ENCODE measurements around the gene CCR3. TPM values are rescaled to one million over a fixed set of nuclear protein-coding genes. Genes with fewer than 3 reads are reported as not detected.
"Not testable (repeated sequence)": the region's sequence is repeated elsewhere in the genome, so short reads cannot be mapped to it uniquely, and the experiment has no call there.

The CCR3 gene
- total and polyA plus RNA-seq, 4 experiments from 2014 or later, result 0.29 to 0.60 (median 0.55) TPM; not detected in 1

DNA sequence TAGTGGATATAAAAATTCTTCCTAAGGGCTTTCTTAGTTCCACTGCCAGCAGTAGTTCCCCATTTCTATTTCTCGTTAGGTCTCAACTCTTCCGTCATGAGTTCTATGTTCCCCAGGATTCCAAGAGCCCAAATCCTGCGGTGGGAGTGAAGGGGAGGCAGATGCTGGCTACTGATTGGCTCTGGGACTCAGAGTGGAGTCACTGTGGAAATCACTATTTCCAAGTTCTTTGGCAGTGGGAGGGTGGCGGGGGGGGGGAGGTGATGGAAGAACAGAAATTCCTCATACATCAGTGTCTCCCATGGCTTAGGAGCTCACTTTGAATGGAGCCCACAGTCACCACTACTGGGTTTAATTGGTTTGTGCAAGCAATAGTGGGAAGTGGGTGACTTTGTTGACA, 39.7 kb upstream of the CCR3 start:
- no peak overlapping the region for H3K4me3 Mint-ChIP-seq
- intact Hi-C loops (cut with micrococcal nuclease), result no loop called here
- CTCF ChIA-PET (ENCODE audit: partially characterized antibody), result no interaction called here
- Histone ChIP-seq H3K9me3 (ENCODE audit: control insufficient read depth in 1 of 2, low read length in 2 of 2) (no peaks in the 10 kb centered on the region), H3K36me3 (ENCODE audit: insufficient read depth, low read length) (no peaks in the 10 kb centered on the region), H3K27ac (ENCODE audit: low read depth, low read length) (no peak overlapping the region), H3K4me3 (ENCODE audit: low read length in 2 of 2) (no peak overlapping the region), H3K27me3 (ENCODE audit: insufficient read depth, low read length) (no peaks in the 10 kb centered on the region), H3K4me1 (ENCODE audit: insufficient read depth, low read length) (peaks cover 11% of the 10 kb centered on the region)
- H3K27me3 Mint-ChIP-seq, result no peaks in the 10 kb centered on the region
- H3K36me3 Mint-ChIP-seq, result no peaks in the 10 kb centered on the region
- no peak for DNase-seq
- POLR2A ChIA-PET (ENCODE audit: partially characterized antibody), result no interaction called here
- H3K9me3 Mint-ChIP-seq, result peaks cover 0 to 2% (median under 1%) of the 10 kb centered on the region in 8 donors
- peaks cover 2 to 24% (median 8%) of the 10 kb centered on the region in 4 donors for H3K4me1 Mint-ChIP-seq
- H3K27ac Mint-ChIP-seq, result no peak overlapping the region

DNA sequence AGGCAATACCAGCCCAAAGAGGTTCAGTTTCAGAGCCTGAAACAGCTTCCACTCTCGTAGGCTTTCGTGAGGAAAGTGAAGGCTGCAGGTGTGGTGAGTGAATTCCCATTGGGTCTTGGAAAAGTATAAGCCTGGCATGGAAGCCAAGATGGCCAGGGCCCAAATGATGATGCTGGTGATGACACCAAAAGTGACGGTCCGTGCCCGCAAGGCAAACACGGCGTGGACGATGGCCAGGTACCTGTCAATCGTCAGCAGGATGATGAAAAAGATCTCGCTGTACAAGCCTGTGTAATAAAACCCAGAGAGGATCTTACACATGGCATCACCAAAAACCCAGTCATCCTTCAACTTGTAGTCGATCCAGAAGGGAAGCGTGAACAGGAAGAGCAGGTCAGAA, 38.6 kb upstream of the CCR3 start:
- no peak for DNase-seq
- Mint-ChIP-seq H3K27me3 (no peaks in the 10 kb centered on the region), H3K4me3 (no peak overlapping the region), H3K4me1 (peaks cover 10 to 36% (median 18%) of the 10 kb centered on the region in 4 donors), H3K9me3 (no peaks in the 10 kb centered on the region), H3K36me3 (no peaks in the 10 kb centered on the region), H3K27ac (peak overlapping the region in 1 of 7 donors; percentile 14)
- POLR2A ChIA-PET (ENCODE audit: partially characterized antibody), result no interaction called here
- no peaks in the 10 kb centered on the region for H3K27me3 ChIP-seq (ENCODE audit: insufficient read depth, low read length)
- CTCF ChIA-PET (ENCODE audit: partially characterized antibody), result no interaction called here
- no peaks in the 10 kb centered on the region for H3K36me3 ChIP-seq (ENCODE audit: insufficient read depth, low read length)
- intact Hi-C loops (cut with micrococcal nuclease), result no loop called here
- H3K9me3 ChIP-seq (ENCODE audit: control insufficient read depth in 1 of 2, low read length in 2 of 2), result no peaks in the 10 kb centered on the region
- H3K4me3 ChIP-seq (ENCODE audit: low read length in 2 of 2), result no peak overlapping the region
- H3K27ac ChIP-seq (ENCODE audit: low read depth, low read length), result no peak overlapping the region
- peaks cover 23% of the 10 kb centered on the region for H3K4me1 ChIP-seq (ENCODE audit: insufficient read depth, low read length)

- no peaks in the 10 kb centered on the region for H3K9me3 ChIP-seq (ENCODE audit: control insufficient read depth in 1 of 2, low read length in 2 of 2)
- H3K4me1 Mint-ChIP-seq, result peaks cover 16 to 46% (median 26%) of the 10 kb centered on the region in 4 donors
- no peaks in the 10 kb centered on the region for H3K36me3 ChIP-seq (ENCODE audit: insufficient read depth, low read length)
- H3K4me1 ChIP-seq (ENCODE audit: insufficient read depth, low read length), result peaks cover 23% of the 10 kb centered on the region
- no peaks in the 10 kb centered on the region for H3K27me3 Mint-ChIP-seq
- no peaks in the 10 kb centered on the region for H3K9me3 Mint-ChIP-seq
- H3K27me3 ChIP-seq (ENCODE audit: insufficient read depth, low read length), result no peaks in the 10 kb centered on the region
- POLR2A ChIA-PET (ENCODE audit: partially characterized antibody), result no interaction called here
- peak overlapping the region in 3 of 8 donors; percentile 7 to 63 (median 21) for H3K4me3 Mint-ChIP-seq
- H3K27ac Mint-ChIP-seq, result peak overlapping the region in 3 of 7 donors; percentile 38 to 85 (median 48)
- DNase-seq, result no peak
- H3K27ac ChIP-seq (ENCODE audit: low read depth, low read length), result no peak overlapping the region
- intact Hi-C loops (cut with micrococcal nuclease), result no loop called here
- CTCF ChIA-PET (ENCODE audit: partially characterized antibody), result interaction anchor here (1.4 kb wide), 1 partner anchor 8 kb away, joined by 6 read pairs; no protein-coding TSS in a partner anchor
- no peaks in the 10 kb centered on the region for H3K36me3 Mint-ChIP-seq
- H3K4me3 ChIP-seq (ENCODE audit: low read length in 2 of 2), result no peak overlapping the region
These were observed 36.8 kb upstream of the CCR3 start for GRCh38 chr3:46205286-46205960.

DNA sequence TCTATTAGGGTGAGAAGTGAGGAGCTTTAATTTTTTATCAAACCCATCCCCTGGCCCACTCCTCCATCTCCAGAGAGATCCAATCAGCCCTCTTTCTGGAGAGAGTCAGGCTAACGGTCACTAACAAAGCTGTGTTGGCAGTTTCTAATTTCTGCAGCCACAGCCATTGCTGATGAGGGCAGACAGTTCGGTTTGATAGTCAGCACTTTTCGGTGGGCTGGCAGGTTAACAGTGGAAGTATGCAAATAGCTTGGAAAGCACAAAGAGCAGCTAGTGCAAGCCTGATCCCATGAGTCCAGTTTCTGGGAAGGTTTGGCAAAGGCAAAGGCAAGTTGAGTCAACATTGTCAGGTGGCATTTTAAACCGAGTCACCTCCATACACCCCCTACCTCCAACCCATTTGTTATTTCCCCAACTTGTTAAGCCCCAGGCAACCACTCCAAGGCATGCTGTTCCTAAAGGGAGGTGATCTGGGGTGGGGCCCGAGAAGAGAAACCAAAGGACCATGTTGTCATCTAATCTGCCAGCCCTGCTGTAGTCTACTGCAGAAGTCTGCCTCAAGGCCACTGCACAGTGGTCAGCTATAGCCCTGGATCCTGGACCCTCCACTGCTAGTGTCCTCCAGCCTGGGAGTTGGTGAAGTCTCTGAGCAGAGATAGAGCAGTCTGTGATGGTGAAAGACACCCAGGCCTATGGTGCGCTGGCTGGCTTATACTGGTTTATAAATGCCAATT, 35.8 kb upstream of the CCR3 start:
- H3K4me1 Mint-ChIP-seq, result peaks cover 16 to 46% (median 26%) of the 10 kb centered on the region in 4 donors
- no peak overlapping the region for H3K27ac Mint-ChIP-seq
- ChIA-PET CTCF (ENCODE audit: partially characterized antibody) (interaction anchor here (1.1 to 3.6 kb wide), 3 partner anchors 7 to 163 kb away, joined by 3 to 24 read pairs (median 6); partner anchors contain the start of gene CCR5), POLR2A (ENCODE audit: partially characterized antibody) (no interaction called here)
- H3K9me3 Mint-ChIP-seq, result no peaks in the 10 kb centered on the region
- Histone ChIP-seq H3K27ac (ENCODE audit: low read depth, low read length) (no peak overlapping the region), H3K9me3 (ENCODE audit: control insufficient read depth in 1 of 2, low read length in 2 of 2) (no peaks in the 10 kb centered on the region), H3K4me1 (ENCODE audit: insufficient read depth, low read length) (peaks cover 23% of the 10 kb centered on the region), H3K27me3 (ENCODE audit: insufficient read depth, low read length) (no peaks in the 10 kb centered on the region), H3K36me3 (ENCODE audit: insufficient read depth, low read length) (no peaks in the 10 kb centered on the region), H3K4me3 (ENCODE audit: low read length in 2 of 2) (no peak overlapping the region)
- H3K27me3 Mint-ChIP-seq, result no peaks in the 10 kb centered on the region
- intact Hi-C loops (cut with micrococcal nuclease), result no loop called here
- H3K36me3 Mint-ChIP-seq, result no peaks in the 10 kb centered on the region
- peak overlapping the region in 1 of 8 donors; percentile 12 for H3K4me3 Mint-ChIP-seq
- DNase-seq, result no peak

- H3K36me3 Mint-ChIP-seq; DNase-seq; H3K9me3 ChIP-seq (ENCODE audit: control insufficient read depth in 1 of 2, low read length in 2 of 2); H3K27me3 ChIP-seq (ENCODE audit: insufficient read depth, low read length); intact Hi-C loops (cut with micrococcal nuclease); H3K27ac ChIP-seq (ENCODE audit: low read depth, low read length); H3K9me3 Mint-ChIP-seq; H3K4me3 ChIP-seq (ENCODE audit: low read length in 2 of 2); H3K36me3 ChIP-seq (ENCODE audit: insufficient read depth, low read length); H3K27me3 Mint-ChIP-seq: not testable (repeated sequence)
- Mint-ChIP-seq H3K4me3 (peak overlapping the region in 5 of 8 donors; percentile 29 to 58 (median 45)), H3K27ac (peak overlapping the region in 5 of 7 donors; percentile 29 to 91 (median 63)), H3K4me1 (peaks cover 16 to 46% (median 26%) of the 10 kb centered on the region in 4 donors)
- POLR2A ChIA-PET (ENCODE audit: partially characterized antibody), result interaction anchor here (1.1 to 1.3 kb wide), 3 partner anchors 110 to 162 kb away, joined by 3 to 5 read pairs (median 3); no protein-coding TSS in a partner anchor
- H3K4me1 ChIP-seq (ENCODE audit: insufficient read depth, low read length), result peaks cover 24% of the 10 kb centered on the region
- CTCF ChIA-PET (ENCODE audit: partially characterized antibody), result interaction anchor here (0.8 to 3.6 kb wide), 5 partner anchors 8 to 269 kb away, joined by 3 to 24 read pairs (median 4); partner anchors contain the start of gene CCR5
These were observed 34.7 kb upstream of the CCR3 start for GRCh38 chr3:46207514-46207913.

DNA sequence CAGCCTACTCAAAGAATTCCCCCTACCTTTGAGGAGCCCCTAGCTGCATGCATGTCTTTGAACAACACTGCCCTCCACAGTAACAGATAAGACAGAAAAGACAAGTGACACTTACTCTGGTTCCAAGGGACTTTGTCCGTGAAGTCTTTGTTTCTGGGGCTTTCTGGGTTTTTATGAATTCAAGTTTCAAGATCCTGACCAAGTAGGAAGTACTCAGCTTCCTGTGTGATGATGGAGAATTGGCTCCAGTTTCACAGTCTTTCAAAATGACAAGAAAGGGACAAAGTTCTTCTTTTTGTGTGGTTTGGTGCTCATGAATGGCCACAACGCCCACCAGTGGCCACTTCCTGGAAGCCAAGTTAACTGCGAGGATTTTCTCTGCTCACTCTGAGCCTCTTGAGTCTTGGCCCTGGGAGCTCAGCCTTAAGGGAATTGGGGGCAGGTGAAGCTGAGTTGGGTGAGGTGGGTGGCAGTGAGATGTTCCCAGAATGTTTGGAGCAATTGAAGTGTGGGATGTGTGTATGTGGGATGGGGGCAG, 34.0 kb upstream of the CCR3 start, which contains the start of gene CCR1:
Gene CCR1 (minus strand): TSS at position 147 of the 538 bp plus-strand sequence. CDS start 4,000 bp downstream, outside the sequence.
- ChIA-PET POLR2A (ENCODE audit: partially characterized antibody) (interaction anchor here (1.1 to 1.3 kb wide), 3 partner anchors 111 to 161 kb away, joined by 3 to 5 read pairs (median 3); no protein-coding TSS in a partner anchor), CTCF (ENCODE audit: partially characterized antibody) (interaction anchor here (1.1 to 3.6 kb wide), 4 partner anchors 9 to 269 kb away, joined by 3 to 24 read pairs (median 4); partner anchors contain the start of gene CCR5)
- H3K4me1 ChIP-seq (ENCODE audit: insufficient read depth, low read length), result peaks cover 31% of the 10 kb centered on the region
- no peak within 1 kb of the TSS for H3K4me3 ChIP-seq (ENCODE audit: low read length in 2 of 2)
- Mint-ChIP-seq H3K9me3 (no peaks in the 10 kb centered on the region), H3K27me3 (no peaks in the 10 kb centered on the region), H3K27ac (peak within 1 kb of the TSS; percentile 54 to 91 (median 74)), H3K4me1 (peaks cover 16 to 46% (median 26%) of the 10 kb centered on the region in 4 donors), H3K4me3 (peak within 1 kb of the TSS in 7 of 8 donors; percentile 5 to 58 (median 41)), H3K36me3 (no peaks in the 10 kb centered on the region)
- DNase-seq, result peak; percentile 4 to 44 (median 16)
- intact Hi-C loops (cut with micrococcal nuclease), result no loop called here
- no peaks in the 10 kb centered on the region for H3K9me3 ChIP-seq (ENCODE audit: control insufficient read depth in 1 of 2, low read length in 2 of 2)
- no peaks in the 10 kb centered on the region for H3K27me3 ChIP-seq (ENCODE audit: insufficient read depth, low read length)
- no peaks in the 10 kb centered on the region for H3K36me3 ChIP-seq (ENCODE audit: insufficient read depth, low read length)
- H3K27ac ChIP-seq (ENCODE audit: low read depth, low read length), result no peak within 1 kb of the TSS

Measured in CD4-positive, alpha-beta memory T cell (primary cell).